ENCODE results near the gene GSX2. TPM values are rescaled to one million over a fixed set of nuclear protein-coding genes. Genes with fewer than 3 reads are reported as not detected.
A peak's percentile ranks its signal among the peaks of the same experiment; 100 is the strongest.

Gene GSX2
- total and polyA plus RNA-seq, 2 donors = 0.14 TPM; not detected in 1

- 33% methylated on average over 6 of the region's 6 CpGs for WGBS
- H3K36me3 ChIP-seq (ENCODE audit: control insufficient read depth in 2 of 2, insufficient read depth in 2 of 2, low read length in 1 of 2) = no peaks in the 10 kb centered on the region
- peaks cover 3 to 40% of the 10 kb centered on the region in 2 donors for H3K4me1 ChIP-seq (ENCODE audit: control insufficient read depth in 2 of 2, insufficient read depth in 2 of 2, low read length in 2 of 2)
- peaks cover 4 to 8% of the 10 kb centered on the region in 2 donors for H3K9me3 ChIP-seq (ENCODE audit: control insufficient read depth in 2 of 2, insufficient read depth in 1 of 2, low read length in 1 of 2)
- no peak for DNase-seq (ENCODE audit: low read depth in 6 of 9, low spot score in 9 of 9)
- no peak overlapping the region for H3K4me3 ChIP-seq (ENCODE audit: low read length in 2 of 2)
- H3K27ac ChIP-seq (ENCODE audit: low read depth in 1 of 2, low read length in 1 of 2) = no peak overlapping the region
- peaks cover 99 to 100% of the 10 kb centered on the region in 2 donors for H3K27me3 ChIP-seq (ENCODE audit: control insufficient read depth in 2 of 2, insufficient read depth in 1 of 2, low read length in 1 of 2)
Measured at GRCh38 chr4:54097152-54097551, 2.8 kb upstream of the GSX2 start.

- Histone ChIP-seq H3K27me3 (ENCODE audit: control insufficient read depth in 2 of 2, insufficient read depth in 1 of 2, low read length in 1 of 2) (peaks cover 97 to 100% of the 10 kb centered on the region in 2 donors), H3K4me1 (ENCODE audit: control insufficient read depth in 2 of 2, insufficient read depth in 2 of 2, low read length in 2 of 2) (peaks cover 3 to 31% of the 10 kb centered on the region in 2 donors), H3K4me3 (ENCODE audit: low read length in 2 of 2) (no peak overlapping the region), H3K36me3 (ENCODE audit: control insufficient read depth in 2 of 2, insufficient read depth in 2 of 2, low read length in 1 of 2) (no peaks in the 10 kb centered on the region), H3K9me3 (ENCODE audit: control insufficient read depth in 2 of 2, insufficient read depth in 1 of 2, low read length in 1 of 2) (peaks cover 4 to 8% of the 10 kb centered on the region in 2 donors), H3K27ac (ENCODE audit: low read depth in 1 of 2, low read length in 1 of 2) (no peak overlapping the region)
- DNase-seq (ENCODE audit: low read depth in 6 of 9, low spot score in 9 of 9) = no peak
- 20% methylated on average over 5 of the region's 5 CpGs for WGBS
Measured at GRCh38 chr4:54098375-54098774, 1.6 kb upstream of the GSX2 start.

- DNase-seq (ENCODE audit: low read depth in 6 of 9, low spot score in 9 of 9) = no peak
- no peak overlapping the region for H3K4me3 ChIP-seq (ENCODE audit: low read length in 2 of 2)
- WGBS = 3% methylated on average over 17 of the region's 17 CpGs
Measured at GRCh38 chr4:54099287-54099747, 646 bp upstream of the GSX2 start.

GRCh38 chr4:54100595-54101189 lies 729 bp downstream of the GSX2 start:
- Histone ChIP-seq H3K27me3 (ENCODE audit: control insufficient read depth in 2 of 2, insufficient read depth in 1 of 2, low read length in 1 of 2) (peaks cover 97 to 100% of the 10 kb centered on the region in 2 donors), H3K27ac (ENCODE audit: low read depth in 1 of 2, low read length in 1 of 2) (no peak overlapping the region), H3K9me3 (ENCODE audit: control insufficient read depth in 2 of 2, insufficient read depth in 1 of 2, low read length in 1 of 2) (peaks cover 4 to 14% of the 10 kb centered on the region in 2 donors), H3K4me1 (ENCODE audit: control insufficient read depth in 2 of 2, insufficient read depth in 2 of 2, low read length in 2 of 2) (peaks cover 3 to 25% of the 10 kb centered on the region in 2 donors), H3K4me3 (ENCODE audit: low read length in 2 of 2) (peak overlapping the region in 1 of 2 donors; percentile 27), H3K36me3 (ENCODE audit: control insufficient read depth in 2 of 2, insufficient read depth in 2 of 2, low read length in 1 of 2) (no peaks in the 10 kb centered on the region)
- DNase-seq (ENCODE audit: low read depth in 6 of 9, low spot score in 9 of 9) = no peak
- WGBS = 2% methylated on average over 46 of the region's 46 CpGs

More at GRCh38 chr4:54099287-54099747, 646 bp upstream of the GSX2 start:
- Histone ChIP-seq H3K4me1 (ENCODE audit: control insufficient read depth in 2 of 2, insufficient read depth in 2 of 2, low read length in 2 of 2) (peaks cover 3 to 25% of the 10 kb centered on the region in 2 donors), H3K27ac (ENCODE audit: low read depth in 1 of 2, low read length in 1 of 2) (no peak overlapping the region), H3K27me3 (ENCODE audit: control insufficient read depth in 2 of 2, insufficient read depth in 1 of 2, low read length in 1 of 2) (peaks cover 97 to 100% of the 10 kb centered on the region in 2 donors), H3K36me3 (ENCODE audit: control insufficient read depth in 2 of 2, insufficient read depth in 2 of 2, low read length in 1 of 2) (no peaks in the 10 kb centered on the region), H3K9me3 (ENCODE audit: control insufficient read depth in 2 of 2, insufficient read depth in 1 of 2, low read length in 1 of 2) (peaks cover 4 to 14% of the 10 kb centered on the region in 2 donors)

- no peaks in the 10 kb centered on the region for H3K36me3 ChIP-seq (ENCODE audit: control insufficient read depth in 2 of 2, insufficient read depth in 2 of 2, low read length in 1 of 2)
- peaks cover 4 to 14% of the 10 kb centered on the region in 2 donors for H3K9me3 ChIP-seq (ENCODE audit: control insufficient read depth in 2 of 2, insufficient read depth in 1 of 2, low read length in 1 of 2)
- H3K27ac ChIP-seq (ENCODE audit: low read depth in 1 of 2, low read length in 1 of 2) = no peak overlapping the region
- peaks cover 3 to 25% of the 10 kb centered on the region in 2 donors for H3K4me1 ChIP-seq (ENCODE audit: control insufficient read depth in 2 of 2, insufficient read depth in 2 of 2, low read length in 2 of 2)
- 7% methylated on average over 50 of the region's 50 CpGs for whole genome bisulfite sequencing
- H3K27me3 ChIP-seq (ENCODE audit: control insufficient read depth in 2 of 2, insufficient read depth in 1 of 2, low read length in 1 of 2) = peaks cover 94 to 100% of the 10 kb centered on the region in 2 donors
- no peak overlapping the region for H3K4me3 ChIP-seq (ENCODE audit: low read length in 2 of 2)
- DNase-seq (ENCODE audit: low read depth in 6 of 9, low spot score in 9 of 9) = no peak
Measured at GRCh38 chr4:54101190-54102041, 1.5 kb downstream of the GSX2 start.

GRCh38 chr4:54102531-54103106 lies 2.7 kb downstream of the GSX2 start:
- DNase-seq (ENCODE audit: low read depth in 6 of 9, low spot score in 9 of 9) = no peak
- 13% methylated on average over 6 of the region's 6 CpGs for WGBS
- no peaks in the 10 kb centered on the region for H3K36me3 ChIP-seq (ENCODE audit: control insufficient read depth in 2 of 2, insufficient read depth in 2 of 2, low read length in 1 of 2)
- peaks cover 94 to 100% of the 10 kb centered on the region in 2 donors for H3K27me3 ChIP-seq (ENCODE audit: control insufficient read depth in 2 of 2, insufficient read depth in 1 of 2, low read length in 1 of 2)
- no peak overlapping the region for H3K27ac ChIP-seq (ENCODE audit: low read depth in 1 of 2, low read length in 1 of 2)
- no peak overlapping the region for H3K4me3 ChIP-seq (ENCODE audit: low read length in 2 of 2)
- peaks cover 6 to 28% of the 10 kb centered on the region in 2 donors for H3K4me1 ChIP-seq (ENCODE audit: control insufficient read depth in 2 of 2, insufficient read depth in 2 of 2, low read length in 2 of 2)
- peaks cover 4 to 14% of the 10 kb centered on the region in 2 donors for H3K9me3 ChIP-seq (ENCODE audit: control insufficient read depth in 2 of 2, insufficient read depth in 1 of 2, low read length in 1 of 2)

GRCh38 chr4:54103190-54103574 lies 3.2 kb downstream of the GSX2 start:
- peaks cover 8 to 32% of the 10 kb centered on the region in 2 donors for H3K4me1 ChIP-seq (ENCODE audit: control insufficient read depth in 2 of 2, insufficient read depth in 2 of 2, low read length in 2 of 2)
- DNase-seq (ENCODE audit: low read depth in 6 of 9, low spot score in 9 of 9) = no peak
- H3K27me3 ChIP-seq (ENCODE audit: control insufficient read depth in 2 of 2, insufficient read depth in 1 of 2, low read length in 1 of 2) = peaks cover 92 to 100% of the 10 kb centered on the region in 2 donors
- no peak overlapping the region for H3K4me3 ChIP-seq (ENCODE audit: low read length in 2 of 2)
- WGBS = 9% methylated on average over 8 of the region's 8 CpGs
- no peak overlapping the region for H3K27ac ChIP-seq (ENCODE audit: low read depth in 1 of 2, low read length in 1 of 2)
- H3K9me3 ChIP-seq (ENCODE audit: control insufficient read depth in 2 of 2, insufficient read depth in 1 of 2, low read length in 1 of 2) = peaks cover 4 to 14% of the 10 kb centered on the region in 2 donors
- H3K36me3 ChIP-seq (ENCODE audit: control insufficient read depth in 2 of 2, insufficient read depth in 2 of 2, low read length in 1 of 2) = no peaks in the 10 kb centered on the region

GRCh38 chr4:54104907-54105306 lies 4.9 kb downstream of the GSX2 start:
- H3K27ac ChIP-seq (ENCODE audit: low read depth in 1 of 2, low read length in 1 of 2) = no peak overlapping the region
- no peak overlapping the region for H3K4me3 ChIP-seq (ENCODE audit: low read length in 2 of 2)
- peaks cover 93 to 100% of the 10 kb centered on the region in 2 donors for H3K27me3 ChIP-seq (ENCODE audit: control insufficient read depth in 2 of 2, insufficient read depth in 1 of 2, low read length in 1 of 2)
- no peaks in the 10 kb centered on the region for H3K36me3 ChIP-seq (ENCODE audit: control insufficient read depth in 2 of 2, insufficient read depth in 2 of 2, low read length in 1 of 2)
- DNase-seq (ENCODE audit: low read depth in 6 of 9, low spot score in 9 of 9) = no peak
- WGBS = 28% methylated on average over 1 of the region's 1 CpG
- peaks cover 8 to 35% of the 10 kb centered on the region in 2 donors for H3K4me1 ChIP-seq (ENCODE audit: control insufficient read depth in 2 of 2, insufficient read depth in 2 of 2, low read length in 2 of 2)
- peaks cover 4 to 16% of the 10 kb centered on the region in 2 donors for H3K9me3 ChIP-seq (ENCODE audit: control insufficient read depth in 2 of 2, insufficient read depth in 1 of 2, low read length in 1 of 2)

All from thymus (tissue), 11 donors.